Right atrium auricular region (tissue), 2 donors: ENCODE results near the gene SNX19. TPM values are rescaled to one million over a fixed set of nuclear protein-coding genes. Genes with fewer than 3 reads are reported as not detected.

Experiments
- DNase-seq: peaks from one replicate; pipeline ENCODE4 v3.0.0-alpha.2; 2019; ENCODE audit warnings: low spot score
- H3K27ac ChIP-seq, 2 donors: fragments of 200-600 bp; sonication (generic); 1 replicate in 1 of 2; 2 replicates in 1 of 2; pipeline ENCODE4 v1.5.1; 2016 to 2019
- H3K27me3 ChIP-seq, 2 donors: fragments of 200-600 bp; sonication (generic); one replicate each; pipeline versions ENCODE4 v1.5.1 to v1.6.0; 2017 to 2019
- H3K36me3 ChIP-seq: fragments of 200-600 bp; sonication (generic); one replicate; pipeline ENCODE4 v1.5.1; 2016
- H3K4me1 ChIP-seq, 2 donors: fragments of 200-600 bp; sonication (generic); one replicate each; pipeline versions ENCODE4 v1.5.1 to v1.6.0; 2017 to 2019
- H3K4me3 ChIP-seq, 2 donors: fragments of 200-600 bp; sonication (generic); 1 replicate in 1 of 2; 2 replicates in 1 of 2; pipeline ENCODE4 v1.5.1; 2017 to 2019; ENCODE audit warnings: mild to moderate bottlenecking in 1 of 2, moderate library complexity in 1 of 2
- H3K9me3 ChIP-seq, 2 donors: fragments of 200-600 bp; sonication (generic); one replicate each; pipeline ENCODE4 v1.5.1; 2019
- total RNA-seq, 2 donors: library from RNA; depleted of rRNA; stranded (reverse); fragments of >200 nt; gene quantifications; one replicate each; pipeline ENCODE4 v1.1.0, GENCODE V29; 2016
- TF ChIP-seq, protein P1 (sequence below), 2 donors: fragments of 200-600 bp; sonication (generic); IDR thresholded peaks; one replicate each; pipeline ENCODE4 v1.5.1; 2019; ENCODE audit warnings: antibody characterized with exemption in 2 of 2

Gene SNX19
- total RNA-seq, 2 donors from 2014 or later, result 66.9 to 85.1 TPM

DNA sequence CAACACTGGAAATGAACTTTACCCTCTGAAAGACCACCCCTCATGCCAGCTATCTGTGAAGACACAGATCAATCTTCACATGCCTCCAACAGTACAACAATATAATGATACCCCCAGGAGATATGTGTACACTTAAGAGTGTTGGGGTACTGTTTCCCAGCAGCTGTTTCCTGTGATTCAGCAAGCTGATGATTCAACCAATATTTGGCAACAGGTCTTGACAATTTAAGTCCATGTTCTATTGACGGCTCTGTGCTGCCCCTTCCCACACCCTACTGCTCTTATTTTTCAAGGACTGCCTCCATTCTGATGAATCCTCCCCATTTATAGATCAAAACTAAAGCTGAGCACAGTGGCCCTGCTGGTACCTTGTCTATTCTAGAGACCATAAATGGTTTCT lies 6.6 kb downstream of the SNX19 start:
- peaks cover 0 to 18% of the 10 kb centered on the region in 2 donors for H3K4me1 ChIP-seq
- TF ChIP-seq, protein P1, sequence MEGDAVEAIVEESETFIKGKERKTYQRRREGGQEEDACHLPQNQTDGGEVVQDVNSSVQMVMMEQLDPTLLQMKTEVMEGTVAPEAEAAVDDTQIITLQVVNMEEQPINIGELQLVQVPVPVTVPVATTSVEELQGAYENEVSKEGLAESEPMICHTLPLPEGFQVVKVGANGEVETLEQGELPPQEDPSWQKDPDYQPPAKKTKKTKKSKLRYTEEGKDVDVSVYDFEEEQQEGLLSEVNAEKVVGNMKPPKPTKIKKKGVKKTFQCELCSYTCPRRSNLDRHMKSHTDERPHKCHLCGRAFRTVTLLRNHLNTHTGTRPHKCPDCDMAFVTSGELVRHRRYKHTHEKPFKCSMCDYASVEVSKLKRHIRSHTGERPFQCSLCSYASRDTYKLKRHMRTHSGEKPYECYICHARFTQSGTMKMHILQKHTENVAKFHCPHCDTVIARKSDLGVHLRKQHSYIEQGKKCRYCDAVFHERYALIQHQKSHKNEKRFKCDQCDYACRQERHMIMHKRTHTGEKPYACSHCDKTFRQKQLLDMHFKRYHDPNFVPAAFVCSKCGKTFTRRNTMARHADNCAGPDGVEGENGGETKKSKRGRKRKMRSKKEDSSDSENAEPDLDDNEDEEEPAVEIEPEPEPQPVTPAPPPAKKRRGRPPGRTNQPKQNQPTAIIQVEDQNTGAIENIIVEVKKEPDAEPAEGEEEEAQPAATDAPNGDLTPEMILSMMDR (IDR thresholded peaks at IDR 0.05), result no peak
- H3K4me3 ChIP-seq, result no peak overlapping the region
- H3K9me3 ChIP-seq, result no peaks in the 10 kb centered on the region
- no peaks in the 10 kb centered on the region for H3K27me3 ChIP-seq
- peaks cover 64% of the 10 kb centered on the region for H3K36me3 ChIP-seq
- no peak overlapping the region for H3K27ac ChIP-seq
- DNase-seq, result no peak

DNA sequence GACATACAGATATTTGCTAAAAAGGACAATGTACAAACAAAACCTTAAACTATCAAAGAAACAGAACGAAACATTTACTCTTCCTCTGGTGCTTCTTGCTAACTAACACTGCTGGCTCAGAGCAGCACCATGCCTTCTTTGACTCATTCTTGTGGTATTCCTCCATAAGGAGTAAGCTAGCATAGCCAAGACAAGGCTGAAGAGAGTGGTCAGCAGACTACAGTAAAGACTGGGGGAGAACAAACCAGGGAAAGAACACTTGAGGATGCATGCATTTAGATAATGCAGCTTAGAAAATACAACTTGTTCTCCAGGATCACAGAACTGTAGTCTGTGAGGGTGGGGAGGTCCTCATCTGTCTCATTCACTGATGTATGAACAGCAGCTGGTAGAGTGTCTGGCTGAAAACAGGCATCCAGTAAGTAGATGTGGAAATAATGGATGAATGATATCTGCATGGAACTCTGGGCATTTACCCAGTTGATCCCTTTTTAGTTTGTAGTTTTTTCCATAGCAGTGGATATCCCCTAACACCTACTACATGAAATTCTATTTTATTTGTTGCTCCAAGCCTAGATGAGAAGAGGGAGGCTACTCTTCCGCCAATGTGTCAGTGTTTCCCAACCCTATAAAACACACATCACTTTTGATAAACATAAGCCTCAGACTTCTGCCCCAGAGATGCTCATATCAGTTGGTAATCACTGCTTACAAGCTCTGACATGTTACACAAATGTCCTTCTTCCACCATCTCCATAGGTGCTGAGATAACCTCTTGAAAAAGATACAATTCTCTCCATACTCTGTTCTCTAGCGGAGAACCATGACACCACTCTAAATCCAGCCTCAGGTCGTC lies 7.3 kb downstream of the SNX19 start:
- peaks cover 67% of the 10 kb centered on the region for H3K36me3 ChIP-seq
- H3K27ac ChIP-seq, result no peak overlapping the region
- DNase-seq, result no peak

DNA sequence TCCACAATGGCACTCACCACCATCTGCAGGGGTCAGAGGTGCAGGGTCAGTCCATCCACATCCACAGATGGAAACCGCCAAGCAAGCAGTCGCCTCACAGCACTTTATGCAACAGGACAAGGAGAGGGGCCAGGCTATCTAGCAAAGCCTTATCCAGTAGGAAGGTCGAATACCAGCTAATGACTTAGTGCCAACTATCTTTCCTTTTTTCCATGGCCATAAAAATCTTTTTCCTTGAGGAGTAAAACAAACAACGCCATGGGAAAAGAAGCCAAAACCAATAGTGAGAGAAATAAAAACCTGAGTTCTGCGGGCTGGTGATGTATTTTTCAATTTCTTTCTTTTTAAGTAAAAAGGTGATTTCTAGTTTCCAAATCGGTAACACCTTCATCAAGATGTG lies 8.2 kb downstream of the SNX19 start:
- no peak for DNase-seq
- peaks cover 76% of the 10 kb centered on the region for H3K36me3 ChIP-seq

More for the DNA sequence above, 7.3 kb downstream of the SNX19 start:
- H3K9me3 ChIP-seq, result no peaks in the 10 kb centered on the region
- H3K4me1 ChIP-seq, result peaks cover 0 to 12% of the 10 kb centered on the region in 2 donors
- H3K27me3 ChIP-seq, result no peaks in the 10 kb centered on the region
- H3K4me3 ChIP-seq, result no peak overlapping the region
- TF ChIP-seq, protein P1 (IDR thresholded peaks at IDR 0.05), result no peak

DNA sequence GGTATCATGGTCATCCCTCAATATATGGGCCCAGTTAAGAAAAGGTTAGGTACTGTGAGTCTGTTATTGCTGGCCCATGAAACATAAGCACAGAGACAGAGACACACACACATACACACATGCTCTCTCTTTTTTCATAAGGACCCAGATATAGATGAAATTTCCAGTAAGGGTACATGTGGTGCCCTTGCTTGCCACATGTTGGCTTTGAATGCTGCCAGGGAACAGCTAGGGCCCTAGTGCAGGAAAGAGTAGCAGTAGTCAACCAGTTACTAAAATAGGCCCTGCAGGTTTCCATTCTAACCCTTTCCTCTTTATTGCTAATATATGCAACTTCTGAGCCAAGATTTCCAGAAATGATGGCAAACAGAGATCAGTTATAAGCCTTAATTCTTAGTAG lies 9.1 kb downstream of the SNX19 start:
- no peaks in the 10 kb centered on the region for H3K27me3 ChIP-seq
- peaks cover 84% of the 10 kb centered on the region for H3K36me3 ChIP-seq
- H3K27ac ChIP-seq, result no peak overlapping the region
- H3K9me3 ChIP-seq, result no peaks in the 10 kb centered on the region
- no peak for DNase-seq
- TF ChIP-seq, protein P1 (IDR thresholded peaks at IDR 0.05), result no peak
- H3K4me3 ChIP-seq, result no peak overlapping the region
- no peaks in the 10 kb centered on the region for H3K4me1 ChIP-seq

More for the DNA sequence above, 8.2 kb downstream of the SNX19 start:
- Histone ChIP-seq H3K27me3 (no peaks in the 10 kb centered on the region), H3K4me1 (peaks cover 0 to 2% of the 10 kb centered on the region in 2 donors), H3K27ac (no peak overlapping the region), H3K4me3 (no peak overlapping the region), H3K9me3 (no peaks in the 10 kb centered on the region)
- TF ChIP-seq, protein P1 (IDR thresholded peaks at IDR 0.05), result no peak

DNA sequence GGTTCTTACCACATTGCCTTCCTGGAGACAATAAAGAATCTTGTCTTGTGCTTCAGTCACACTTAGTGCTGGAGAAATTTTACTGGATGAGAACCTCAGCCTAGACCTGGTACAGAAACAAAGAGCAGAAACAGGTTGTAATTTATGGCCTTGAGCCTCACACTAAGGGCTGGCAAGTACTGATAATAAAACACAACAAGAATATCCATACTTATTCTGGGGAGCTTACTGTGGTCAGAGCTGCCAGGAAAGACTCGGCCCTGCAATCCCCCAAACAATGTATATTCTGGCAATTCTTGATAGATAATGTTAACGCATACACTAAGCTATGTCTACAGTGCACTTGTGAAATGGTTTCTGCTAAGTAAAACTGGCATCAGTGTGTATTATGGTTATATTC lies 9.7 kb downstream of the SNX19 start:
- Histone ChIP-seq H3K4me3 (no peak overlapping the region), H3K9me3 (no peaks in the 10 kb centered on the region), H3K36me3 (peaks cover 90% of the 10 kb centered on the region), H3K27ac (no peak overlapping the region), H3K4me1 (no peaks in the 10 kb centered on the region), H3K27me3 (no peaks in the 10 kb centered on the region)
- TF ChIP-seq, protein P1 (IDR thresholded peaks at IDR 0.05), result no peak
- DNase-seq, result no peak
